ENCODE data around the gene PAX5.
A peak's percentile ranks its signal among the peaks of the same experiment; 100 is the strongest.

PAX5 gene

GRCh38 chr9:36826581-36826980 lies 207.5 kb downstream of the PAX5 start:
- no peak for DNase-seq

GRCh38 chr9:36825179-36825578 lies 208.9 kb downstream of the PAX5 start:
- DNase-seq: no peak

GRCh38 chr9:36823934-36824333 lies 210.1 kb downstream of the PAX5 start:
- no peak for DNase-seq

GRCh38 chr9:36823466-36823865 lies 210.6 kb downstream of the PAX5 start:
- no peak for DNase-seq

- DNase-seq: no peak
Observed at GRCh38 chr9:36822201-36822600, 211.9 kb downstream of the PAX5 start.

- no peak for DNase-seq
Observed at GRCh38 chr9:36820392-36820861, 213.6 kb downstream of the PAX5 start.

GRCh38 chr9:36818965-36819870 lies 214.8 kb downstream of the PAX5 start:
- no peak for DNase-seq

- no peak for DNase-seq
Observed at GRCh38 chr9:36818242-36818938, 215.7 kb downstream of the PAX5 start.

GRCh38 chr9:36817160-36817834 lies 216.8 kb downstream of the PAX5 start:
- no peak for DNase-seq

- DNase-seq: no peak
Observed at GRCh38 chr9:36816371-36816770, 217.7 kb downstream of the PAX5 start.

GRCh38 chr9:36815566-36816348 lies 218.3 kb downstream of the PAX5 start:
- DNase-seq: no peak

- no peak for DNase-seq
Observed at GRCh38 chr9:36815023-36815422, 219.0 kb downstream of the PAX5 start.

GRCh38 chr9:36813154-36813553 lies 220.9 kb downstream of the PAX5 start:
- no peak for DNase-seq

GRCh38 chr9:36812556-36812955 lies 221.5 kb downstream of the PAX5 start:
- no peak for DNase-seq

- DNase-seq: no peak
Observed at GRCh38 chr9:36808251-36808650, 225.8 kb downstream of the PAX5 start.

GRCh38 chr9:36803961-36804360 lies 230.1 kb downstream of the PAX5 start:
- no peak for DNase-seq

- no peak for DNase-seq
Observed at GRCh38 chr9:36802201-36802920, 231.7 kb downstream of the PAX5 start.

GRCh38 chr9:36800455-36800854 lies 233.6 kb downstream of the PAX5 start:
- DNase-seq: no peak

- DNase-seq: peak; percentile 69
Observed at GRCh38 chr9:36798350-36799065, 235.6 kb downstream of the PAX5 start.

GRCh38 chr9:36797471-36798220 lies 236.4 kb downstream of the PAX5 start:
- no peak for DNase-seq

Measured in 8988T (cell line).